Epidermal melanocyte (primary cell): ENCODE measurements around the gene VPS35.

Source experiments
- DNase-seq: peaks from one replicate; pipeline ENCODE4 v3.0.0; 2011; ENCODE audit warnings: low spot score; ENCODE audit not compliant: insufficient read length

The VPS35 gene

GRCh38 chr16:46688654-46689364 lies at the start of gene VPS35:
VPS35 (minus strand) TSS chr16:46689178; CDS start chr16:46689133, 45 bp downstream.
- DNase-seq: peak; percentile 84

- no peak for DNase-seq
Measured at GRCh38 chr16:46737621-46738214, 48.7 kb upstream of the VPS35 start.

- no peak for DNase-seq
Measured at GRCh38 chr16:46736695-46737094, 47.7 kb upstream of the VPS35 start.

- no peak for DNase-seq
Measured at GRCh38 chr16:46733319-46733830, 44.4 kb upstream of the VPS35 start.

GRCh38 chr16:46732561-46732960 lies 43.6 kb upstream of the VPS35 start:
- DNase-seq: no peak

GRCh38 chr16:46731691-46732555 lies 42.9 kb upstream of the VPS35 start:
- peak; percentile 26 for DNase-seq

- DNase-seq: no peak
Measured at GRCh38 chr16:46730801-46731690, 42.1 kb upstream of the VPS35 start.

- DNase-seq: no peak
Measured at GRCh38 chr16:46730126-46730525, 41.1 kb upstream of the VPS35 start.

GRCh38 chr16:46729326-46729995 lies 40.5 kb upstream of the VPS35 start:
- DNase-seq: no peak

GRCh38 chr16:46728806-46729205 lies 39.8 kb upstream of the VPS35 start:
- DNase-seq: no peak

GRCh38 chr16:46727630-46728029 lies 38.7 kb upstream of the VPS35 start:
- no peak for DNase-seq

GRCh38 chr16:46727184-46727583 lies 38.2 kb upstream of the VPS35 start:
- DNase-seq: no peak

GRCh38 chr16:46721885-46722284 lies 32.9 kb upstream of the VPS35 start:
- no peak for DNase-seq

- no peak for DNase-seq
Measured at GRCh38 chr16:46720619-46721018, 31.6 kb upstream of the VPS35 start.

- DNase-seq: no peak
Measured at GRCh38 chr16:46719528-46719927, 30.6 kb upstream of the VPS35 start.

- no peak for DNase-seq
Measured at GRCh38 chr16:46718214-46718613, 29.2 kb upstream of the VPS35 start.

GRCh38 chr16:46717692-46718091 lies 28.7 kb upstream of the VPS35 start:
- DNase-seq: no peak

GRCh38 chr16:46715769-46716305 lies 26.9 kb upstream of the VPS35 start:
- DNase-seq: no peak

- DNase-seq: no peak
Measured at GRCh38 chr16:46714797-46715591, 26.0 kb upstream of the VPS35 start.
